Endothelial cell (in vitro differentiated cells): ENCODE data around the gene WHRN. TPM values are rescaled to one million over a fixed set of nuclear protein-coding genes. Genes with fewer than 3 reads are reported as not detected.

Source experiments
- DNase-seq: peaks from one replicate; pipeline ENCODE4 v3.0.0; 2021; ENCODE audit warnings: low spot score
- H3K27ac Mint-ChIP-seq: one replicate; pipeline ENCODE4 v1.8.0; 2021; ENCODE audit warnings: mixed read lengths, inconsistent platforms; ENCODE audit not compliant: unreplicated experiment
- H3K27me3 Mint-ChIP-seq: one replicate; pipeline ENCODE4 v1.8.0; 2021; ENCODE audit warnings: mild to moderate bottlenecking, moderate library complexity, mixed read lengths, inconsistent platforms; ENCODE audit not compliant: unreplicated experiment
- H3K36me3 Mint-ChIP-seq: one replicate; pipeline ENCODE4 v1.8.0; 2021; ENCODE audit warnings: mild to moderate bottlenecking, low read depth, mixed read lengths, inconsistent platforms; ENCODE audit not compliant: unreplicated experiment
- H3K4me1 Mint-ChIP-seq: one replicate; pipeline ENCODE4 v1.8.0; 2021; ENCODE audit warnings: mild to moderate bottlenecking, mixed read lengths, inconsistent platforms; ENCODE audit not compliant: unreplicated experiment
- H3K4me3 Mint-ChIP-seq: one replicate; pipeline ENCODE4 v1.8.0; 2021; ENCODE audit warnings: mild to moderate bottlenecking, mixed read lengths, inconsistent platforms; ENCODE audit not compliant: unreplicated experiment
- H3K9me3 Mint-ChIP-seq: one replicate; pipeline ENCODE4 v1.8.0; 2021; ENCODE audit warnings: mixed read lengths, inconsistent platforms; ENCODE audit not compliant: unreplicated experiment
- CTCF ChIP-seq: fragments of 200-600 bp; sonication (generic); IDR thresholded peaks from one replicate; pipeline ENCODE4 v1.5.0; 2021; ENCODE audit warnings: antibody characterized with exemption; ENCODE audit not compliant: unreplicated experiment
- total RNA-seq: library from RNA; stranded (reverse); fragmentation: NEBNext Ultra II Directional; extraction: Animal tissue kit (Norgen Biotek cat#: 25700); gene quantifications from one replicate; pipeline ENCODE4 v1.2.1, GENCODE V29; 2021; ENCODE audit not compliant: unreplicated experiment

WHRN gene
- total RNA-seq, 1 donor from 2014 or later = 4.1 TPM

GRCh38 chr9:114511978-114512874 is 7.0 kb upstream of the WHRN start:
- H3K27ac Mint-ChIP-seq = no peak overlapping the region
- DNase-seq = no peak
- no peaks in the 10 kb centered on the region for H3K27me3 Mint-ChIP-seq
- TF ChIP-seq CTCF = no peak
- no peaks in the 10 kb centered on the region for H3K9me3 Mint-ChIP-seq
- no peaks in the 10 kb centered on the region for H3K36me3 Mint-ChIP-seq
- no peak overlapping the region for H3K4me3 Mint-ChIP-seq
- H3K4me1 Mint-ChIP-seq = no peaks in the 10 kb centered on the region

GRCh38 chr9:114507726-114508125 is 2.5 kb upstream of the WHRN start:
- H3K27me3 Mint-ChIP-seq = peaks cover 15% of the 10 kb centered on the region
- no peaks in the 10 kb centered on the region for H3K9me3 Mint-ChIP-seq
- H3K4me3 Mint-ChIP-seq = no peak overlapping the region
- no peak for DNase-seq
- TF ChIP-seq CTCF = no peak
- H3K36me3 Mint-ChIP-seq = peaks cover 5% of the 10 kb centered on the region
- no peaks in the 10 kb centered on the region for H3K4me1 Mint-ChIP-seq
- H3K27ac Mint-ChIP-seq = no peak overlapping the region

- no peaks in the 10 kb centered on the region for H3K4me1 Mint-ChIP-seq
- H3K36me3 Mint-ChIP-seq = peaks cover 5% of the 10 kb centered on the region
- H3K9me3 Mint-ChIP-seq = no peaks in the 10 kb centered on the region
These were observed 763 bp upstream of the WHRN start for GRCh38 chr9:114506082-114506390.

GRCh38 chr9:114504341-114505186 is 709 bp downstream of the WHRN start:
- Mint-ChIP-seq H3K4me3 (peak overlapping the region; percentile 78), H3K27ac (no peak overlapping the region), H3K4me1 (no peaks in the 10 kb centered on the region), H3K27me3 (peaks cover 20% of the 10 kb centered on the region), H3K36me3 (peaks cover 5% of the 10 kb centered on the region), H3K9me3 (no peaks in the 10 kb centered on the region)
- peak; percentile 20 for TF ChIP-seq CTCF
- peak; percentile 72 for DNase-seq

More at GRCh38 chr9:114506082-114506390, 763 bp upstream of the WHRN start:
- Mint-ChIP-seq H3K27ac (peak overlapping the region; percentile 92), H3K4me3 (peak overlapping the region; percentile 92), H3K27me3 (peaks cover 20% of the 10 kb centered on the region)
- TF ChIP-seq CTCF = no peak
- DNase-seq = no peak
